Motor neuron (in vitro differentiated cells): ENCODE results near the gene NARF. TPM values are rescaled to one million over a fixed set of nuclear protein-coding genes. Genes with fewer than 3 reads are reported as not detected.

Source experiments
- ATAC-seq, 8 experiments: fragments of 200-7000 bp; cut with Tn5 transposase; replicated peaks in 6 of 8; 2 replicates each; pipeline ENCODE4 v1.8.0; 2021; ENCODE audit warnings: mild to moderate bottlenecking in 8 of 8, moderate library complexity in 8 of 8
- H3K27ac ChIP-seq, 2 donors: fragments of 250-450 bp; sonication (Bioruptor Pico); 2 replicates each; pipeline ENCODE4 v1.9.0; 2021; ENCODE audit warnings: antibody characterized with exemption in 2 of 2, mild to moderate bottlenecking in 2 of 2, moderate library complexity in 1 of 2
- H3K4me1 ChIP-seq, 2 donors: fragments of 250-450 bp; sonication (Bioruptor Pico); replicated peaks in 1 of 2; 2 replicates each; pipeline ENCODE4 v1.6.1; 2021; ENCODE audit warnings: antibody characterized with exemption in 2 of 2, mild to moderate bottlenecking in 2 of 2, moderate library complexity in 1 of 2
- H3K4me3 ChIP-seq, 5 donors: fragments of 250-450 bp; sonication (Bioruptor Pico); 2 replicates each; pipeline ENCODE4 v1.9.0; 2021; ENCODE audit warnings: antibody characterized with exemption in 5 of 5, mild to moderate bottlenecking in 5 of 5, moderate library complexity in 4 of 5
- WGBS, 10 experiments: fragments of 450-650 bp; shearing (Covaris generic); methylation state at CpG; one replicate each; pipeline ENCODE4 v1.0.0; 2022; 5-methylcytosine and 5-hydroxymethylcytosine counted together
- in situ Hi-C, 9 experiments: fragments of 400-800 bp; cut with MboI; loops; one replicate each; pipeline ENCODE4 v1.15.0; 2021; ENCODE audit warnings: low sequenced_read_pairs in 9 of 9, low pct_unique_long_range_greater_than_20kb in 2 of 9; ENCODE audit not compliant: unreplicated experiment in 9 of 9
- total RNA-seq, 8 experiments: library from RNA; unstranded; fragments of 300-600 nt; gene quantifications; 2 replicates each; pipeline versions ENCODE4 v1.2.3 to v1.2.4, GENCODE V29; 2022

Gene NARF
- total RNA-seq, 8 experiments from 2014 or later, result 41.4 to 128 (median 70.6) TPM

DNA sequence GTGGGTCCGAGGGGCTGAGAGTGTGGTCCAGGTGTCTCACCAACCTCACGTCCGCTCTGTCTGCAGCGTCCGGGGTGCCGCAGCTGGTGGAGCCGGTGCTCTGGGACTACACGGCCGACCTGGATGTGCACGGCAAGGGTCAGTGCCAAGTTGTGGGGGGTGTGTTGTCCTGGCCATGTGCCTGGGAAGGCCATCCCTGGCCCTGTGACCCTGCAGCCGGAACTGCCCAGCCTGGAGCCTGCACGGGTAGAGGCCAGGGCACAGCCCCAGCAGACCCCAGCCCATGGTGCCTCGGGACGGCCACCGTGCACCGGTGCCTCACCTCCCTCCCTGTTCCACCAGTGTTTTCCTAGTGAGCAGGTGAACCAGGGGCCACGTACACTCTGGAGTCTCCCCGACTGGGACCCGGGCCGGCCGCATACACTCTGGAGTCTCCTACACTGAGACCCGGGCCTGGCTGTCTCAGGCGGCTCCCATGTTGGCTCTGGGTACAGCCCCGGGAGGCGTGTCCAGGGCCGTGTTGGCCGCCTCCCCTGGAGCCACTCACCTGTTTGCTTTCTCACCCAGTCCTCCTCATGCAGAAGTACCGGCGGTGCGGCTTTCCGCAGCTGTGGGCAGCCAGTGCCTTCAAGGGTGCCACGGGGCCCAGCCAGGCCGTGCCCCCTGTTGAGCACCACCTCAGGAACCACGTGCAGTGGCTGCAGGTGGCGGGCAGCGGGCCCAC is 21.8 kb upstream of the NARF start:
- 70 to 100% (median 97%) methylated on average over 1 to 6 of the region's 36 CpGs; no CpG with 5 or more reads in 5 of the 10 experiments for WGBS, 10 experiments
- peak in 2 of 8 experiments; percentile 14 for ATAC-seq
- Histone ChIP-seq H3K27ac (no peak overlapping the region), H3K4me1 (no peaks in the 10 kb centered on the region), H3K4me3 (no peak overlapping the region)
- in situ Hi-C loops, result no loop called here

GRCh38 chr17:82437325-82437668 is 21.2 kb upstream of the NARF start:
- H3K4me3 ChIP-seq, result no peak overlapping the region
- no peaks in the 10 kb centered on the region for H3K4me1 ChIP-seq
- in situ Hi-C loops, result no loop called here
- H3K27ac ChIP-seq, result no peak overlapping the region
- no peak for ATAC-seq
- WGBS, 10 experiments, result 100% methylated on average over 5 of the region's 18 CpGs; no CpG with 5 or more reads in 9 of the 10 experiments

DNA sequence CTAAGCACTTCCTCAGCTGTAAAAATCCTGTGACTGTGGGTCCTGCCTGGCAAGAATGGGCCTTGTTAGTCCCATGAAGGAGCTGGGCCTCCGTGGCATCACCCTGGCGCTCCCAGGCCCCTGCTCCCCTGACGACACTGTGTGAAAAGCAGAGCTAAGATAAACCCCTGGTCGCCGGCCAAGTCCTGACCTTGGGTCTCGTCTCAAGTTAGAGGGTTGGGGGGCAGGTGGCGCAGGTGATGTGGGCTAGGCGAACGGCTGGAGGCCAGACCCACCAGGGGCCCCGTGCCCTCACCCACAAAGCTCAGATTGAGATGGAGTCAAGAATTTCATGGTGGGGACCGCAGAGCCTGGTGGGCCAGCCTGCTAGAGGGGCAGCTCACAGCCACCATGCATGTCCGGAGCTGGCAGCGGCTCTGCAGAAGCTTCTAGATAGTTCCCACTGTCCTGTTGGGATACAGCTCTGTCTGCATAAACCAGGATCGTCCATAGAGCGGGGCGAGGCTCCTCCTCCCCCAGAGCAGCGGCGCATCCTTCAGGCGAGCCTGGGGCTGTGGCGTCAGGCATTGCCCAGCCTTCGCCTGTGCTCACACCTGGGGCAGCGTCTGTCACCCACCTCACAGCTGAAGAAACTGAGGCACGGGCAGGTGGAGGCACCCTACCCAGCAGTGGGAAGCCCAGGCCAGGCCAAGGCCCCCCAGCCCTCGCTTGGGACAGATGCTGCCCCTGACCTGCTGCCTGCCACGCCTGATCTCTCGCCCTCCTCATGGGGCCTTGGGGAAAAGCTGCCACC is 19.9 kb upstream of the NARF start:
- peak in 1 of 8 experiments; percentile 4 for ATAC-seq
- WGBS, 10 experiments, result 40 to 100% (median 96%) methylated on average over 1 to 7 of the region's 26 CpGs; no CpG with 5 or more reads in 5 of the 10 experiments
- in situ Hi-C loops, result no loop called here
- Histone ChIP-seq H3K27ac (no peak overlapping the region), H3K4me1 (no peaks in the 10 kb centered on the region), H3K4me3 (no peak overlapping the region)

- ATAC-seq, result peak in 1 of 8 experiments; percentile 1
- Histone ChIP-seq H3K4me1 (no peaks in the 10 kb centered on the region), H3K27ac (no peak overlapping the region), H3K4me3 (no peak overlapping the region)
- 100% methylated on average over 1 of the region's 29 CpGs; no CpG with 5 or more reads in 9 of the 10 experiments for WGBS, 10 experiments
- in situ Hi-C loops, result no loop called here
These were observed 19.2 kb upstream of the NARF start for GRCh38 chr17:82439194-82439828.

DNA sequence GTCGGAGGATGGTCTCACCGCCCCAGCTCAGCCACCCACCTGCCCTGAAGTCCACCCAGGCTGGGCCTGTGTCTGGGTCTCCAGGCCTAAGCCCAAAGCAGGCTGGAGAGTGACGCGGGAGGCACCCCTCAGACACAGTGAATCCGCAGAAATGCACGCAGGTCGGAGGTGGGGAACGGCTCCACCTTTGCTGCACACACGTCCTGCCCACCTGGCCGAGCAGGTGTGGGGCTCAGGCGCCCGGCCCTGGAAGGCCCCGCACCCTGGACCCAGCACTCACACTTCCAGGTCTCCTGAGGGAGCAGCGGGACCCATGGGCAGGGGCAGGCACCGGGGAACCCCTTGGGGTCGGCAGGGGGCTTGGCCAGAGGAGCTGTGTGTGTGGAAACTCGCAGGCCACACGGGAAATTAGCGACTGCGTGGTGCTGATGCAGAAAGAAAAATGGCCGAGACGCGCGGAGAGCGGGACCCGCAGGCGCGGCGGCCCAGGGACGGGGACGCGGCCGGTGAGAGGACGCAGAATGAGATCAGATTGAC is 18.6 kb upstream of the NARF start:
- in situ Hi-C loops, result no loop called here
- no peaks in the 10 kb centered on the region for H3K4me1 ChIP-seq
- WGBS, 10 experiments, result 96% methylated on average over 5 to 13 of the region's 34 CpGs; no CpG with 5 or more reads in 8 of the 10 experiments
- ATAC-seq, result no peak
- H3K27ac ChIP-seq, result no peak overlapping the region
- no peak overlapping the region for H3K4me3 ChIP-seq

- H3K27ac ChIP-seq, result no peak overlapping the region
- no peak for ATAC-seq
- H3K4me3 ChIP-seq, result no peak overlapping the region
- H3K4me1 ChIP-seq, result no peaks in the 10 kb centered on the region
- 78 to 100% (median 100%) methylated on average over 1 to 8 of the region's 22 CpGs; no CpG with 5 or more reads in 5 of the 10 experiments for WGBS, 10 experiments
- in situ Hi-C loops, result no loop called here
These were observed 18.0 kb upstream of the NARF start for GRCh38 chr17:82440469-82440981.

DNA sequence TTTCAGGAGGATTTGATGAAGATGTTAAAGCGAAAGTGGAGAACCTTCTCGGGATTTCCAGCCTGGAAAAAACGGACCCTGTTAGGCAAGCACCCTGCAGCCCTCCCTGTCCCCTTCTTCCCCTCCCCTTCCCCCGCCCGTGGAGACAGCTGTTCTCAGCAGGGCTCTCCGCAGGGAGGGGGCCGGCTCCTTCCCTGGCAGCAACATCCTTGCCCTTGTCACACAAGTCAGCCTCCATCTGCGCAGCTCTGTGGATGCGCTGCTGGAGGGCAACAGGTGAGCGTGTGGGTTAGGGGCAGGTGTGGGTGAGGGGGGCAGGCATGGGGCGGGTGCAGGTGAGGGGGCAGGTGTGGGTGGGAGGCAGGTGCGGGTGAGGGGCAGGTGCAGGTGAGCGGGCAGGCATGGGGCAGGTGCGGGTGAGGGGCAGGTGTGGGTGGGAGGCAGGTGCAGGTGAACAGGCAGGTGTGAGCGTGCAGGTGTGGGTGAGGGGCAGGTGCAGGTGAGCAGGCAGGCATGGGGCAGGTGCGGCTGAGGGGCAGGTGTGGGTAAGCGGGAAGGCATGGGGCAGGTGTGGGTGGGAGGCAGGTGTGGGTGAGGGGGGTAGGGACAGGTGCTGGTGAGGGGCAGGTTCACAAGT is 17.4 kb upstream of the NARF start:
- in situ Hi-C loops, result no loop called here
- H3K4me3 ChIP-seq, result no peak overlapping the region
- peak in 2 of 8 experiments; percentile 14 for ATAC-seq

DNA sequence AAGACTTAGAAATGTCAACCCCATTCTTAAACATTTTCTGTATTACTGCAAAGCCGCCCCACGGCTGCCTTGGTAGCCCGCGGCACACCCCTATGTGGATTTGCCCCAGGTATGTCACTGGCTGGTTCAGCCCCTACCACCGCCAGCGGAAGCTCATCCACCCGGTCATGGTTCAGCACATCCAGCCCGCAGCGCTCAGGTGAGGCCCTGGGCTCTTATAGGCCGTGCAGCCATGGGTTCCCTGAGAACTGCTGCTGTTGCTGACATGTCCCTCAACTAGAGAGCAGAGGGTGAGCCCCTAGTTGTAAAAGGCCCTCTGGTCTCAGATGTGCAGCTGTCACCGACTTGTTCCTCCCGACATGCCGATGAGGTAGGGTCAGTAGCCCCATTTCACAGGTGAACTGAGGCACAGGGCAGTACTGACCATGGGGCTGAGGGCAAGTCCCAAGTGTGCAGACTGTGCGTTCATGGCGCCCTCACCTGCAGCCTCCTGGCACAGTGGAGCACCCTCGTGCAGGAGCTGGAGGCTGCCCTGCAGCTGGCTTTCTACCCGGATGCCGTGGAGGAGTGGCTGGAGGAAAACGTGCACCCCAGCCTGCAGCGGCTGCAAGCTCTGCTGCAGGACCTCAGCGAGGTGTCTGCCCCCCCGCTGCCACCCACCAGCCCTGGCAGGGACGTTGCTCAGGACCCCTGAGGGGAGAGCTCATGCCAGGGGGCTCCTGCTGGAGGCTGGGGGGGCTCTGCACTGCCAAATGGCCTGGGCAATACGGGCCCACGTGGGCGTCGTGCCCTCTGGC is 16.7 kb upstream of the NARF start:
- WGBS, 10 experiments, result 70 to 100% (median 81%) methylated on average over 1 to 4 of the region's 27 CpGs; no CpG with 5 or more reads in 6 of the 10 experiments
- in situ Hi-C loops, result no loop called here
- no peak for ATAC-seq
- no peak overlapping the region for H3K4me3 ChIP-seq
- H3K4me1 ChIP-seq, result no peaks in the 10 kb centered on the region
- H3K27ac ChIP-seq, result no peak overlapping the region

More for the DNA sequence above, 17.4 kb upstream of the NARF start:
- no peak overlapping the region for H3K27ac ChIP-seq
- 52% methylated on average over 3 of the region's 17 CpGs; no CpG with 5 or more reads in 9 of the 10 experiments for WGBS, 10 experiments
- no peaks in the 10 kb centered on the region for H3K4me1 ChIP-seq

GRCh38 chr17:82442643-82443464 is 15.7 kb upstream of the NARF start:
- WGBS, 10 experiments, result 61 to 100% (median 89%) methylated on average over 1 to 8 of the region's 28 CpGs; no CpG with 5 or more reads in 4 of the 10 experiments
- H3K4me1 ChIP-seq, result no peaks in the 10 kb centered on the region
- in situ Hi-C loops, result no loop called here
- H3K27ac ChIP-seq, result no peak overlapping the region
- no peak for ATAC-seq
- H3K4me3 ChIP-seq, result no peak overlapping the region

DNA sequence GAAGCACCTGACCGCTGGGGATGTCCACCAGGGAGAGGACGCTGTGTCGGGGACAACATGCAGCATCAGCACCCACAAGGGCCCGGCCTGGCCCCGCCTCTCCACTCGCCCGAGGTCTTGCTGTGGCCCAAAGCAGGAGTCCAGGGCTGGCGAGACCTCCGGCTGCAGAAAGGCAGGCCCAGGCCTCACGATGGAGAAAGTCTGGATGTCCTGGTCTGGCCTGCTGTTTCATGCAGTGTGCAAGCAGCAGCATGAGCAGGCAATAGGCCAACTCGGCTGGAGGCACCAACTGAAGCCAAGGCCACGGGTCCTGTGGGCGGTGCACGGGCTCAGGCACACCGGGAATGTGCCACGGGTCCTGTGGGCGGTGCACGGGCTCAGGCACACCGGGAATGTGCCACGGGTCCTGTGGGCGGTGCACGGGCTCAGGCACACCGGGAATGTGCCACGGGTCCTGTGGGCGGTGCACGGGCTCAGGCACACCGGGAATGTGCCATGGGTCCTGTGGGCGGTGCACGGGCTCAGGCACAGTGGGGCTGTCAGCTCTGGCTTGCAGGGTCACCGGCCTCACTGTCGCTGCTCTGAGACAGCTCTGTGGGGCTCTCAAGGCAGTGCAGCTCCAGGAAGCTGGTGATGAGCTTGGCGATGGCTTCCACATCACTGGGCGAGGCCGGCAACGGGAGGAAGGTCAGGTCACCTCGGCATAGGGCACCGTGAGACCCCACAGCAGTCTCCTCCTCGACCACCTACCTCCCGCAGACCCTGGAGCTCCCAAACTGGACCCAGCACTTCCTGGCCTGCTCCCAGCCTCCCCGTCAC is 14.9 kb upstream of the NARF start:
- in situ Hi-C loops, result no loop called here
- no peaks in the 10 kb centered on the region for H3K4me1 ChIP-seq
- 100% methylated on average over 1 of the region's 40 CpGs; no CpG with 5 or more reads in 8 of the 10 experiments for WGBS, 10 experiments
- ATAC-seq, result peak in 1 of 8 experiments; percentile 1
- H3K27ac ChIP-seq, result no peak overlapping the region
- H3K4me3 ChIP-seq, result no peak overlapping the region
